GM19035 (cell line): ENCODE results near the gene PAXIP1.
"Not testable (repeated sequence)": the region's sequence is repeated elsewhere in the genome, so short reads cannot be mapped to it uniquely, and the experiment has no call there.

Experiments used
- ATAC-seq: cut with Tn5 transposase; IDR thresholded peaks from one replicate; pipeline ENCODE4 v1.9.1; 2021; ENCODE audit not compliant: unreplicated experiment

PAXIP1 gene

GRCh38 chr7:155003092-155003375, at the start of gene PAXIP1:
Gene PAXIP1 (minus strand): TSS chr7:155003124. CDS start chr7:155002929, 195 bp downstream.
- peak; percentile 58 for ATAC-seq

DNA sequence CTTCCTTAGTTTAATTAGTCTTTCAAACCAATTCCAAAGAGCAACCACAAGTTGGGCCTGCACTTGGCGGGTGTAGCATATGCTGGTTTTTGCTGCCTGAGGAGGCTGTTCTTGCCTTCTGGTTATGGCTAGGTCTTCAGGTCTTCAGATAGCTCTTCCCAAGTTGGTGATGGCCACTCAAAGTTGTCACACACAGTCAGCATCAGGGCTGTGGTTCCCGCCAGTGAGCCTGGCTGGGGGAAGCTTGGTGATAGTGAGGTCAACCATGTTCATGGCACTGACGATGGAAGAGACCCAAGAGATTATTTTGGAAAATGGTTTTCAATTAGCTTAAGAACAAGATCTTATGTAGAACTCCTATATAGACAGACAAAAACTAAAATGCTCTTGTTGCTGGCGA, 48.4 kb upstream of the PAXIP1 start:
- ATAC-seq = no peak

DNA sequence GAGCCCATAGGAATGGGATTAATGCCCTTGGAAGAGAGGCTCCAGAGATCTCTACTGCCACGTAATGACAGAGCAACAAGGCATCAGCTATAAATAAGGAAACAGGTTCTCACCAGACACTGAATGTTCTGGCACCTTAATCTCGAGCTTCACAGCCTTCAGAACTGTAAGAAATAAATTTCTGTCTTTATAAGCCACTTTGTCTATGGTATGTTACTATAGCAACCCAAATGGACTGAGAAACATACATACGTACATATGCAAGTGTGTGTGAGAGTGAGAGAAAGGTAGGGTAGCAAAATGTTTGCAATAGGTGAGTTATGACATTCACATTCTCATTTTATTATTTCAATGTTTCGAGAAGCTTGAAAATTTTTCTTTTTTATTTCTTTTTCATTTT, 45.1 kb upstream of the PAXIP1 start:
- no peak for ATAC-seq

GRCh38 chr7:155043756-155044155, 40.8 kb upstream of the PAXIP1 start:
- ATAC-seq = no peak

DNA sequence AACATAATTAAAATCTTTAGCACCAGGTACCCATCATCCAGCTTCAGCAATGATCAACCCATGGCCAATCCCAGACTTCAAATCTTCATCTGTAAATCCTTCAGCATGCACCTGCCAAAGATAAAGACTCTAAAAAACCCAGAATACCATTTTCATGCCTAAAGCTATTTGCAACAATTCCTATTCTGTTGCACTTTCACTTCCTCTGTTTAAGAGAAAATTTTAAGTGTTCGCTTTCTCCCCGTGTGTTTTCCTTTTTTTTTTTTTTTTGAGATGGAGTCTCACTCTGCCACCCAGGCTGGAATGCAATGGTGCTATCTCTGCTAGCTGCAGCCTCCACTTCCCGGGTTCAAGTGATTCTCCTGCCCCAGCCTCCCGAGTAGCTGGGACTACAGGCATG, 35.4 kb upstream of the PAXIP1 start:
- no peak for ATAC-seq

DNA sequence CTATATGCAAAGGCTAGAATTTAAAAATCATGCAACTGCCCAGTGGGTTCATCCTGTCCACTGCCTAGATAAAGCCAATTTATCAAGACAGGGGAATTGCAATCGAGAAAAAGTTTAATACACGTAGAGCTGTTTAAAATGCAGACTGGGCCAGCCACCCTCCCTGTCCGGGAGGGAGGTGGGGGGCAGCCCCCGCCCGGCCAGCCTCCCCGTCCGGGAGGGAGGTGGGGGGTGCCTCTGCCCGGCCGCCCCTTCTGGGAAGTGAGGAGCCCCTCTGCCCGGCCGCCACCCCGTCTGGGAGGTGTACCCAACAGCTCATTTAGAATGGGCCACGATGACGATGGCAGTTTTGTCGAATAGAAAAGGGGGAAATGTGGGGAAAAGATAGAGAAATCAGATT, 31.6 kb upstream of the PAXIP1 start:
- not testable (repeated sequence) for ATAC-seq

- no peak for ATAC-seq
Measured at GRCh38 chr7:155032978-155033377, 30.1 kb upstream of the PAXIP1 start.

DNA sequence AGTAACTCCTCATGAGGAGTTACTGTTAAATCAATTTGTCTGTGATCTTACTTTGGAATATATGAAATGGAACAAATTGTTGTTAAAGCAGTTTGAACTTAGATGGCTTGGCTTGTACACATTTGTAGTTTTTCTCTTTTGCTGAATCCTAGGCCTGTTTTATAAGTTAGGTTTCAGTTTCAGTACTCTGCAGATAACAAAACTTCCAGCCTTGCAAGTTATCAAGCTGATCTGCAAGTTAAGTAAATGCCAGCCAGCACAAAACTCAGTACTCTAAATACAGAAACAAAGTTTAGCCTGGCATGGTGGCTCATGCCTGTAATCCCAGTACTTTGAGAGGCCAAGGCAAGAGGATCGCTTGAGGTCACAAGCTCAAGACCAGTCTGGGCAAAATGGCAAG, 25.0 kb upstream of the PAXIP1 start:
- no peak for ATAC-seq

- no peak for ATAC-seq
Measured at GRCh38 chr7:155021699-155022145, 18.8 kb upstream of the PAXIP1 start.

- no peak for ATAC-seq
Measured at GRCh38 chr7:155020996-155021395, 18.1 kb upstream of the PAXIP1 start.

DNA sequence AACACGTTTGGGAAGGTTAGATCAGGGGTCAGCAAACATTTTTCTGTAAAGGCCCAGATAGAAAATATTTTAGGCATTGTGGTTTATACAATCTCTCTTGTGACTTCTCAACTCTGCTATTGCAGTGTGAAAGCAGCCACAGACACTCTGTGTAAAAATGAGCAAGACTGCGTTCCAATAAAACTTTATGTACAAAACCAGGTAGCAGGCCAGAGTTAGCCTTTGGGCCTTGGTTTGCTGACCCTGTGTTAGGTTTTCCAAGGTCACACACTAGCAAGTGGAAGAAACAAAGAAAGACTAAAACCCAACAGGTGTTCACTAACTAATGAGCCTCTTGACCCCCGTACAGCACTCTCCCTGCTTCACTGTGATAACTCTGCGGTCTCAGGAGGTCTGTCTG, 14.9 kb upstream of the PAXIP1 start:
- ATAC-seq = no peak

DNA sequence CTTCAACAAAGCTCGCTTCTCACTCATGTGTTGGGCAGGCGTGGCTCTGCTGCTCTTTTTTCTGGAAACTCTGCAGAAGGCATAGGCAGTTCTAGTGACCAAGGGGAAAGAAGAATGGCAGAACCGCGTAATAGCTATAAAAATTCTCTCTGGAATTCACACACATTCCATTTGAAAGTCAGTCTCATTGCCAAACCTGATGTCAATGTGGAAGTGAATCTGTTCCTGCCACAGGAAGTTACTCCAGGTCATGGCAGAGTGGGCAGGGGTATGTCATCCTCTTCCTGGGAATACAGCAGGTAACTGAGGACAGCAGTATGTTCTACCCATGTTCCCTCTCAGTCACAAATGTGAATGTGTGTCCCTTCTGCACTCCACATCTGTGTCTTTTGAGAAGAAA, 8.2 kb upstream of the PAXIP1 start:
- no peak for ATAC-seq

DNA sequence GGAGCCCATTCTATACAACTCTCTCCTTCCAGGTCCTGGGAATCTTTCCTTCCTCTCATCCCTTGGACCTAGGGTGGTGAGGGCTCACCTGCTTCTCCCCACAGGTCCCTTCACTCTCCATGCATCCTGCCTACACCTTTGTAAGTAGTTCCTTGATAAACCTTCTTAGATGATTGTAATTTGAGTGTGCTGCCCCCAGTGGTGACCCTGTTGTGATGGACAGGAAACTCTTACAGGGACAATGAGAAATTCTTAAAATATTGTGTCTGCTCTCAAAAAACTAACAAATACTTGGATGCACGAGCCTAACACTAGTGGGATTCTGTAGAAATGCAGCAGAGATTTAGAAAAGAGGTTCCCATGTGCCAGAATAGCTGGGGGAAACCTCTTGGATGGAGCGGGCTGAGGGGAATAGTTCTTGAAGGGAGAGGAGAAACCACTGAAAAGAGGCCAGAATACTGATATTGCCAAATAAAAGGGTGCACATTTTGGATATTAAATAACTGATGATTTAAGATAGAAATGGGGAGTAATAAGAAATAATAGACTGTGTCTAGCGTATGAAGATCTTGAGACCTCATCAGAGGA, 6.7 kb upstream of the PAXIP1 start:
- no peak for ATAC-seq

DNA sequence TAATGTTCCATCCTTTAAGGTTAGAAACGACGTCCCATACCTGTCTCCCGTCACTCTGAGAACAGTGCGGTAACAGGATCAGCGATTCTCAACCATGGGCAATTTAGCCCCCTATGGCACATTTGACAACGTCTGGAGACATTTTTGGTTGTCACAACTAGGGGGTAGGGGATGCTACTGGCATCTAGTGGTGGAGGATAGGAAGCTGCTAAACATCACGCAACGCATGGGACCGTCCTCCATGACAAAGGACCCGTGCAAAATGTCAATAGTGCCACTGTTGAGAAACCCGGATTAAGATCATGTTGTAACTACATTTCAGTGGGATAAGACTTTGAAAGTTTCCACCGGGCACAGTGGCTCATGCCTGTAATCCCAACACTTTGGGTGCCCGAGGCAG, 5.0 kb upstream of the PAXIP1 start:
- no peak for ATAC-seq

- peak; percentile 64 for ATAC-seq
Measured at GRCh38 chr7:155003376-155004214, 671 bp upstream of the PAXIP1 start.

DNA sequence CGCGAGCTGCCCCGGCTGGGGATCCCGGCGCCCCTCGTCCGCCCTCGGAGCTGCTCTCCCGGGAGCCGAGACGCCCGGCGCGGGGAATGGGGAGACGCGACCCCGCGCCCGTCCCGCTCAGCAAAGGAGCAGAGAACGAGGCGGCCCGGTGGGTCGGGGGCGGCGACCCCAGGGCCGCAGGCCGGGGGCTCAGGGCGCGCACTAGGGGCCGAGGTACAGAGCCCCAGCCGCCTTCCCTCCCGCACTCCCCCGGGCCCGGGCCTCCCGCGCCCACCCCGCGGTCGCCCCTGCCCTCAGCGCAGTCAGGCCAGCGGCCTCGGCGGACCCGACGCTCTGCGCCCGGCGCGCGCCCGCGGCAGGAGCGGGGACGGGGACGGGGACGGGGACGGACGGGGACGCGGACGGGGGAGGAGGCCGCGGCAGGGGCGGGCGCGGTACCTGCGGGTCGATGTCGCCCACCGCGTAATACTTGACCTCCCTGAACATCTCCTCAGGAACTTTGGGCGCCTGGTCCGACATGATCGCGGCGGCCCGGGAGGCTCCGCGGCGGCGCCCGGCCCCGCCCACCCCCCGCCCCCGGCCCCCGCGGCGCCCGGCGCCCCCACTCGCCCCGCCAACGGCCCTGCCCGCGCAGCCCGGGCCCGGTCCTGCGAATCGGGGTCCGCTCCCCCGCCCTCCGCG, 373 bp downstream of the PAXIP1 start:
- ATAC-seq = peak; percentile 43

GRCh38 chr7:155001756-155002410, 1.0 kb downstream of the PAXIP1 start:
- peak; percentile 12 for ATAC-seq

DNA sequence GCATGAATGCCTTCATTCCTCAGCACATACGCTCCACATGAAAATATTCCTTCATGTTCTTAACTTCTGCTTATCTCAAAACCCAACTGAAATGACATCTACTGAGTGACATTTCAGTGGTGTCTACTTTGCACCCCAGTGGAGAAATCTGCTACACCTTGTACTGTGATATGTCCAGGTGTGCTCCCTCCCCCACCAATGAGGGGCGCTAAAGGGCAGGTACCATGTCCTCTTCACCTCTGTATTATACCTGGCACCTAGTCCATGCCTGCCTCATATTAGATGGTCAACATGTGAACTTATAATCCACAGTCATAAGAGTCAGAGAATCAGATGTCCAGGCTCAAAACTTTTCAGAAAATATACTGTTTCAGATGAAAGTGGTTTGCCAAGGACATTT, 2.1 kb downstream of the PAXIP1 start:
- ATAC-seq = no peak

GRCh38 chr7:154998481-154998880, 4.4 kb downstream of the PAXIP1 start:
- ATAC-seq = no peak

DNA sequence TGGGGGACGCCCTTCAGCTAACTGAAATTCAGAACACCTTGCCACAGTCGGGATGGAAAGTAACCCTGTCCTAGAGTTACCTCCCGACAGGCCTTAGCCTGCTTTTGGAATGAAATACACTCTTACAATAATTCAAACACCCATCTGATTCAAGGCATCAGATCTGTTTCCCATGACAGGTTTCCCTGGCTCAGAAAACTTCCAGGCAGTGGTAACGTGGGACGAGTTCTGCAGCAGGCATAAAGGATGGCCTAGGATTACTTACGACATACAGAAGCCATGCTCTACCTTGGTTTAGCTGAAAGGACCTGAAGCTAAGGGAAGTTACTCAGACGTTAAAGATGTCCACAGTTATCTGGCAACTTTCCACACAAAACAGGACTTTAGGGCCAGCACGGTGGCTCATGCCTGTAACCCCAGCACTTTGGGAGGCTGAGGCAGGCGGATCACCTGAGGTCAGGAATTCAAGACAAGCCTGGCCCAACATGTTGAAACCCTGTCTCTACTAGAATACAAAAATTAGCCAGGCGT, 5.0 kb downstream of the PAXIP1 start:
- no peak for ATAC-seq

GRCh38 chr7:154996756-154997155, 6.2 kb downstream of the PAXIP1 start:
- no peak for ATAC-seq
